Keratinocyte (primary cell): ENCODE data around the gene HACD1. TPM values are rescaled to one million over a fixed set of nuclear protein-coding genes. Genes with fewer than 3 reads are reported as not detected.

Source experiments
- DNase-seq: peaks from one replicate; pipeline ENCODE4 v3.0.0-alpha.2; 2011; ENCODE audit warnings: low read depth, missing footprints, low spot score
- FAIRE-seq: peaks from 2 replicates; lab custom pipeline; 2011; peaks lifted over from hg19 to GRCh38; lab: Jason Lieb, UNC
- H2AFZ ChIP-seq: 2 replicates; pipeline ENCODE4 v1.6.0; 2012; ENCODE audit warnings: low read length, control low read depth, inconsistent platforms; ENCODE audit not compliant: control insufficient read depth
- H3K27ac ChIP-seq: 2 replicates; pipeline ENCODE4 v1.5.1; 2011; ENCODE audit warnings: low read length; ENCODE audit not compliant: control insufficient read depth, insufficient read depth
- H3K27me3 ChIP-seq: 3 replicates; pipeline ENCODE4 v1.6.0; 2011; ENCODE audit warnings: low read length; ENCODE audit not compliant: control insufficient read depth, insufficient read depth; ENCODE audit errors: extremely low read depth
- H3K36me3 ChIP-seq, 2 experiments: 2 replicates in 1 of 2; 3 replicates in 1 of 2; pipeline ENCODE4 v1.5.1; 2011; ENCODE audit warnings: low read length in 2 of 2, mild to moderate bottlenecking in 1 of 2; ENCODE audit not compliant: control insufficient read depth in 2 of 2, insufficient read depth in 2 of 2; ENCODE audit errors: extremely low read depth in 1 of 2
- H3K4me1 ChIP-seq: 3 replicates; pipeline ENCODE4 v1.5.1; 2011; ENCODE audit warnings: low read length; ENCODE audit not compliant: control insufficient read depth, insufficient read depth; ENCODE audit errors: extremely low read depth
- H3K4me2 ChIP-seq: 3 replicates; pipeline ENCODE4 v1.6.0; 2011; ENCODE audit warnings: low read depth, low read length; ENCODE audit not compliant: control insufficient read depth, insufficient read depth; ENCODE audit errors: extremely low read depth
- H3K4me3 ChIP-seq, 3 experiments: fragments of 200-600 bp in 1 of 3; sonication (generic) in 1 of 3; 2 replicates in 2 of 3; 3 replicates in 1 of 3; pipeline ENCODE4 v1.5.1; 2011 to 2016; ENCODE audit warnings: low read length in 3 of 3, mild to moderate bottlenecking in 3 of 3, control low read depth in 2 of 3, inconsistent platforms in 1 of 3, low read depth in 1 of 3, mixed read lengths in 1 of 3, mixed run types in 1 of 3, moderate library complexity in 1 of 3; ENCODE audit not compliant: control insufficient read depth in 2 of 3, insufficient read depth in 2 of 3; ENCODE audit errors: extremely low read depth in 1 of 3
- H3K79me2 ChIP-seq: 2 replicates; pipeline ENCODE4 v1.6.0; 2012; ENCODE audit warnings: low read length; ENCODE audit not compliant: control insufficient read depth, insufficient read depth
- H3K9ac ChIP-seq: 3 replicates; pipeline ENCODE4 v1.6.0; 2011; ENCODE audit warnings: low read length; ENCODE audit not compliant: control insufficient read depth, insufficient read depth; ENCODE audit errors: extremely low read depth
- H3K9me1 ChIP-seq: 3 replicates; pipeline ENCODE4 v1.6.0; 2011; ENCODE audit warnings: low read length; ENCODE audit not compliant: control insufficient read depth, insufficient read depth; ENCODE audit errors: extremely low read depth
- H3K9me3 ChIP-seq: 2 replicates; pipeline ENCODE4 v1.5.1; 2012; ENCODE audit warnings: low read depth, low read length; ENCODE audit not compliant: control insufficient read depth
- H4K20me1 ChIP-seq: 3 replicates; pipeline ENCODE4 v1.6.0; 2011; ENCODE audit warnings: low read length; ENCODE audit not compliant: control insufficient read depth, insufficient read depth; ENCODE audit errors: extremely low read depth
- CTCF ChIP-seq, 3 experiments: IDR thresholded peaks in 1 of 3; conservative IDR thresholded peaks in 1 of 3; optimal IDR thresholded peaks in 1 of 3; 2 replicates in 2 of 3; 3 replicates in 1 of 3; pipeline versions ENCODE3 to v1.5.1; 2011; ENCODE audit warnings: low read length in 3 of 3, mild to moderate bottlenecking in 3 of 3, moderate library complexity in 2 of 3, control low read depth in 1 of 3, inconsistent platforms in 1 of 3; ENCODE audit not compliant: insufficient read depth in 2 of 3; ENCODE audit errors: extremely low read depth in 1 of 3
- EZH2 ChIP-seq: IDR thresholded peaks from one replicate; pipeline ENCODE4 v1.6.1; 2012; ENCODE audit warnings: inconsistent platforms, mild to moderate bottlenecking, low read length, moderate library complexity
- dilution Hi-C: fragments of 300-500 bp; cut with MboI; formaldehyde crosslinking; loops from one replicate; pipeline ENCODE4 v1.7.0; 2020; ENCODE audit warnings: low sequenced_read_pairs; ENCODE audit not compliant: extremely low pct_ligation_motif_present
- polyA plus RNA-seq, 5 experiments: library from polyadenylated mRNA; depleted of rRNA in 3 of 5; stranded (reverse) in 3 of 5; stranded (forward) in 1 of 5; unstranded in 1 of 5; fragments of >200 nt; gene quantifications; 1 replicate in 1 of 5; 2 replicates in 3 of 5; 3 replicates in 1 of 5; pipeline versions ENCODE4 v1.2.1 to v1.2.3, GENCODE V29; 2011 to 2012; ENCODE audit warnings: missing spikeins in 2 of 5, low read depth in 1 of 5, low replicate concordance in 1 of 5

HACD1 gene
- polyA plus RNA-seq, 1 donor (not counting 4 experiments of a cell fraction or from before 2014, with no cell fraction given) = 46.3 TPM

GRCh38 chr10:17562614-17563013, 54.6 kb downstream of the HACD1 start:
- no peaks in the 10 kb centered on the region for H3K27me3 ChIP-seq
- H2AFZ ChIP-seq = peak overlapping the region; percentile 7
- DNase-seq = no peak
- no peaks in the 10 kb centered on the region for H3K9me3 ChIP-seq
- dilution Hi-C loops = no loop called here
- H3K79me2 ChIP-seq = no peaks in the 10 kb centered on the region
- no peak overlapping the region for H3K4me2 ChIP-seq
- no peak for TF ChIP-seq EZH2
- no peaks in the 10 kb centered on the region for H3K36me3 ChIP-seq
- H4K20me1 ChIP-seq = no peaks in the 10 kb centered on the region
- H3K27ac ChIP-seq = no peak overlapping the region
- no peak overlapping the region for H3K4me3 ChIP-seq
- no peaks in the 10 kb centered on the region for H3K9me1 ChIP-seq
- no peak for FAIRE-seq
- no peak overlapping the region for H3K9ac ChIP-seq
- no peaks in the 10 kb centered on the region for H3K4me1 ChIP-seq

- no peak overlapping the region for H2AFZ ChIP-seq
- FAIRE-seq = no peak
Measured at GRCh38 chr10:17561111-17561510, 56.1 kb downstream of the HACD1 start.

More at GRCh38 chr10:17561111-17561510, 56.1 kb downstream of the HACD1 start:
- Histone ChIP-seq H3K27me3 (no peaks in the 10 kb centered on the region), H3K79me2 (no peaks in the 10 kb centered on the region), H3K9me3 (no peaks in the 10 kb centered on the region), H3K4me1 (no peaks in the 10 kb centered on the region), H3K4me3 (no peak overlapping the region), H3K4me2 (no peak overlapping the region), H4K20me1 (no peaks in the 10 kb centered on the region), H3K9me1 (no peaks in the 10 kb centered on the region), H3K9ac (no peak overlapping the region), H3K27ac (no peak overlapping the region), H3K36me3 (no peaks in the 10 kb centered on the region)
- no peak for DNase-seq
- TF ChIP-seq CTCF (optimal IDR thresholded peaks at IDR 0.05 in 1 of 3, IDR thresholded peaks at IDR 0.05 in 1 of 3, conservative IDR thresholded peaks at IDR 0.05 in 1 of 3; ENCODE audit: extremely low read depth in 1 of 3, insufficient read depth in 2 of 3, low read length in 3 of 3) (no peak), EZH2 (no peak)
- dilution Hi-C loops = no loop called here
